Activated T-cell treated with anti-CD3 and anti-CD28 coated beads, Interleukin-2, amount 50 U/mL, for 24 hours (primary cell): Measurements from ENCODE around the gene PRR7.

ENCODE experiments used
- DNase-seq: peaks from one replicate; pipeline ENCODE4 v3.0.0-alpha.2; 2020
- H3K27ac Mint-ChIP-seq: 2 replicates; pipeline ENCODE4 v1.8.0; 2020; ENCODE audit warnings: mild to moderate bottlenecking, mixed read lengths
- H3K27me3 Mint-ChIP-seq: 2 replicates; pipeline ENCODE4 v1.8.0; 2020; ENCODE audit warnings: mixed read lengths
- H3K36me3 Mint-ChIP-seq: 2 replicates; pipeline ENCODE4 v1.8.0; 2020; ENCODE audit warnings: low read depth, mixed read lengths
- H3K4me1 Mint-ChIP-seq: 2 replicates; pipeline ENCODE4 v1.8.0; 2020; ENCODE audit warnings: low read depth, mixed read lengths
- H3K4me3 Mint-ChIP-seq: 2 replicates; pipeline ENCODE4 v1.8.0; 2020; ENCODE audit warnings: mild to moderate bottlenecking, moderate library complexity, mixed read lengths
- H3K9me3 Mint-ChIP-seq: 2 replicates; pipeline ENCODE4 v1.8.0; 2020; ENCODE audit warnings: mixed read lengths

Gene PRR7

GRCh38 chr5:177473443-177474001 is 26.9 kb downstream of the PRR7 start, which contains the start of gene DBN1:
Gene DBN1, minus strand, starts transcription at chr5:177473634. Its CDS starts 113 bp downstream, at chr5:177473521.
- Mint-ChIP-seq H3K4me1 (peaks cover 54% of the 10 kb centered on the region), H3K36me3 (peaks cover 20% of the 10 kb centered on the region), H3K27ac (peak within 1 kb of the TSS; percentile 82), H3K4me3 (peak within 1 kb of the TSS; percentile 78), H3K27me3 (peaks cover 5% of the 10 kb centered on the region), H3K9me3 (no peaks in the 10 kb centered on the region)
- no peak for DNase-seq

- DNase-seq = no peak
- H3K27ac Mint-ChIP-seq = peak overlapping the region; percentile 50
- peaks cover 20% of the 10 kb centered on the region for H3K36me3 Mint-ChIP-seq
- peaks cover 5% of the 10 kb centered on the region for H3K27me3 Mint-ChIP-seq
- H3K4me1 Mint-ChIP-seq = peaks cover 60% of the 10 kb centered on the region
- no peaks in the 10 kb centered on the region for H3K9me3 Mint-ChIP-seq
- H3K4me3 Mint-ChIP-seq = peak overlapping the region; percentile 72
Observed at GRCh38 chr5:177474002-177474476, 27.4 kb downstream of the PRR7 start.

GRCh38 chr5:177474846-177475562 is 28.4 kb downstream of the PRR7 start:
- DNase-seq = no peak
- Mint-ChIP-seq H3K4me3 (peak overlapping the region; percentile 72), H3K4me1 (peaks cover 69% of the 10 kb centered on the region)

GRCh38 chr5:177475563-177476427 is 29.2 kb downstream of the PRR7 start:
- Mint-ChIP-seq H3K4me3 (peak overlapping the region; percentile 5), H3K27me3 (peaks cover 5% of the 10 kb centered on the region), H3K27ac (peak overlapping the region; percentile 62), H3K9me3 (no peaks in the 10 kb centered on the region), H3K36me3 (peaks cover 10% of the 10 kb centered on the region), H3K4me1 (peaks cover 66% of the 10 kb centered on the region)
- no peak for DNase-seq

More at GRCh38 chr5:177474846-177475562, 28.4 kb downstream of the PRR7 start:
- peak overlapping the region; percentile 62 for H3K27ac Mint-ChIP-seq
- peaks cover 16% of the 10 kb centered on the region for H3K36me3 Mint-ChIP-seq
- peaks cover 5% of the 10 kb centered on the region for H3K27me3 Mint-ChIP-seq
- no peaks in the 10 kb centered on the region for H3K9me3 Mint-ChIP-seq

GRCh38 chr5:177476531-177477233 is 30.1 kb downstream of the PRR7 start:
- Mint-ChIP-seq H3K27ac (peak overlapping the region; percentile 57), H3K36me3 (peaks cover 8% of the 10 kb centered on the region), H3K4me1 (peaks cover 59% of the 10 kb centered on the region)

GRCh38 chr5:177477701-177478477 is 31.3 kb downstream of the PRR7 start:
- no peak for DNase-seq
- H3K4me1 Mint-ChIP-seq = peaks cover 54% of the 10 kb centered on the region
- no peaks in the 10 kb centered on the region for H3K9me3 Mint-ChIP-seq
- peak overlapping the region; percentile 96 for H3K27ac Mint-ChIP-seq
- no peak overlapping the region for H3K4me3 Mint-ChIP-seq
- H3K36me3 Mint-ChIP-seq = peaks cover 4% of the 10 kb centered on the region
- peaks cover 5% of the 10 kb centered on the region for H3K27me3 Mint-ChIP-seq

More at GRCh38 chr5:177476531-177477233, 30.1 kb downstream of the PRR7 start:
- H3K27me3 Mint-ChIP-seq = peaks cover 5% of the 10 kb centered on the region
- no peaks in the 10 kb centered on the region for H3K9me3 Mint-ChIP-seq
- DNase-seq = no peak
- H3K4me3 Mint-ChIP-seq = no peak overlapping the region

GRCh38 chr5:177478711-177479646 is 32.4 kb downstream of the PRR7 start:
- H3K27me3 Mint-ChIP-seq = peaks cover 3% of the 10 kb centered on the region
- peak overlapping the region; percentile 26 for H3K4me3 Mint-ChIP-seq
- H3K4me1 Mint-ChIP-seq = peaks cover 52% of the 10 kb centered on the region
- H3K36me3 Mint-ChIP-seq = peaks cover 9% of the 10 kb centered on the region
- H3K27ac Mint-ChIP-seq = peak overlapping the region; percentile 96
- peak; percentile 63 for DNase-seq
- H3K9me3 Mint-ChIP-seq = no peaks in the 10 kb centered on the region

- Mint-ChIP-seq H3K4me1 (peaks cover 46% of the 10 kb centered on the region), H3K27ac (peak overlapping the region; percentile 96), H3K27me3 (no peaks in the 10 kb centered on the region), H3K9me3 (no peaks in the 10 kb centered on the region), H3K4me3 (no peak overlapping the region), H3K36me3 (peaks cover 14% of the 10 kb centered on the region)
- DNase-seq = no peak
Observed at GRCh38 chr5:177479774-177480173, 33.2 kb downstream of the PRR7 start.

- H3K27ac Mint-ChIP-seq = no peak overlapping the region
Observed at GRCh38 chr5:177482359-177482795, 35.8 kb downstream of the PRR7 start.

GRCh38 chr5:177483042-177483441 is 36.4 kb downstream of the PRR7 start:
- Mint-ChIP-seq H3K27ac (no peak overlapping the region), H3K36me3 (peaks cover 22% of the 10 kb centered on the region), H3K4me3 (no peak overlapping the region), H3K27me3 (no peaks in the 10 kb centered on the region), H3K9me3 (no peaks in the 10 kb centered on the region), H3K4me1 (peaks cover 20% of the 10 kb centered on the region)
- DNase-seq = no peak

More at GRCh38 chr5:177482359-177482795, 35.8 kb downstream of the PRR7 start:
- no peak for DNase-seq
- Mint-ChIP-seq H3K4me1 (peaks cover 26% of the 10 kb centered on the region), H3K4me3 (no peak overlapping the region), H3K9me3 (no peaks in the 10 kb centered on the region), H3K36me3 (peaks cover 18% of the 10 kb centered on the region), H3K27me3 (no peaks in the 10 kb centered on the region)

GRCh38 chr5:177483994-177484901 is 37.6 kb downstream of the PRR7 start:
- peak overlapping the region; percentile 7 for H3K27ac Mint-ChIP-seq
- peaks cover 29% of the 10 kb centered on the region for H3K36me3 Mint-ChIP-seq
- H3K27me3 Mint-ChIP-seq = no peaks in the 10 kb centered on the region
- H3K4me3 Mint-ChIP-seq = no peak overlapping the region
- H3K4me1 Mint-ChIP-seq = peaks cover 9% of the 10 kb centered on the region
- DNase-seq = no peak
- H3K9me3 Mint-ChIP-seq = no peaks in the 10 kb centered on the region
